Anterior cingulate cortex (tissue), 58 donors: Measurements from ENCODE around the gene SARDH.
"Not testable (repeated sequence)": the region's sequence is repeated elsewhere in the genome, so short reads cannot be mapped to it uniquely, and the experiment has no call there.

ENCODE experiments used
- DNase-seq, 58 donors: peaks; one replicate each; lab custom pipeline; 2025; lab: John Stamatoyannopoulos, UW

SARDH gene

GRCh38 chr9:133638076-133638475 lies 100.1 kb downstream of the SARDH start:
- no peak for DNase-seq

GRCh38 chr9:133637451-133638055 lies 100.6 kb downstream of the SARDH start:
- no peak for DNase-seq

- DNase-seq = no peak
Observed at GRCh38 chr9:133636902-133637301, 101.2 kb downstream of the SARDH start.

GRCh38 chr9:133635533-133636531 lies 102.3 kb downstream of the SARDH start, which contains the start of gene DBH:
Gene DBH, plus strand, starts transcription at chr9:133636363. Its CDS starts 9 bp downstream, at chr9:133636372.
- peak in 14 of 58 donors; percentile 13 to 49 (median 26) for DNase-seq

GRCh38 chr9:133635098-133635497 lies 103.1 kb downstream of the SARDH start:
- DNase-seq = no peak

- no peak for DNase-seq
Observed at GRCh38 chr9:133634081-133634691, 104.0 kb downstream of the SARDH start.

GRCh38 chr9:133633681-133634080 lies 104.5 kb downstream of the SARDH start:
- no peak for DNase-seq

- no peak for DNase-seq
Observed at GRCh38 chr9:133632806-133633680, 105.1 kb downstream of the SARDH start.

GRCh38 chr9:133631111-133631510 lies 107.0 kb downstream of the SARDH start:
- no peak for DNase-seq

GRCh38 chr9:133629221-133630110 lies 108.7 kb downstream of the SARDH start:
- no peak for DNase-seq

GRCh38 chr9:133628766-133629165 lies 109.4 kb downstream of the SARDH start:
- DNase-seq = no peak

- DNase-seq = no peak
Observed at GRCh38 chr9:133627341-133627740, 110.8 kb downstream of the SARDH start.

GRCh38 chr9:133626008-133626407 lies 112.1 kb downstream of the SARDH start:
- DNase-seq = not testable (repeated sequence)

- no peak for DNase-seq
Observed at GRCh38 chr9:133622555-133622954, 115.6 kb downstream of the SARDH start.

- no peak for DNase-seq
Observed at GRCh38 chr9:133621725-133622267, 116.4 kb downstream of the SARDH start.

- peak in 4 of 58 donors; percentile 11 to 27 (median 22) for DNase-seq
Observed at GRCh38 chr9:133619791-133620190, 118.4 kb downstream of the SARDH start.

- no peak for DNase-seq
Observed at GRCh38 chr9:133618726-133619125, 119.4 kb downstream of the SARDH start.

- no peak for DNase-seq
Observed at GRCh38 chr9:133616643-133617405, 121.3 kb downstream of the SARDH start.
